Body of pancreas (tissue), 4 donors: ENCODE results near the gene LIPT2. TPM values are rescaled to one million over a fixed set of nuclear protein-coding genes. Genes with fewer than 3 reads are reported as not detected.
A peak's percentile ranks its signal among the peaks of the same experiment; 100 is the strongest.

ENCODE experiments used
- ATAC-seq: fragments of 150-250 bp; one replicate; pipeline ENCODE4 v1.9.1; 2016
- DNase-seq, 4 donors: peaks; one replicate each; pipeline ENCODE4 v3.0.0-alpha.2; 2019
- H3K27ac ChIP-seq, 4 donors: fragments of 200-600 bp; sonication (generic); 1 replicate in 3 of 4; 2 replicates in 1 of 4; pipeline versions ENCODE4 v1.5.1 to v1.6.1; 2016 to 2019; ENCODE audit warnings: mild to moderate bottlenecking in 1 of 4, mixed read lengths in 1 of 4, moderate library complexity in 1 of 4
- H3K27me3 ChIP-seq, 2 donors: fragments of 200-600 bp; sonication (generic); one replicate each; pipeline ENCODE4 v1.6.0; 2016; ENCODE audit warnings: mild to moderate bottlenecking in 1 of 2
- H3K36me3 ChIP-seq, 2 donors: fragments of 200-600 bp; sonication (generic); replicated peaks in 1 of 2; 2 replicates each; pipeline ENCODE4 v1.5.1; 2016; ENCODE audit warnings: low read depth in 2 of 2; ENCODE audit not compliant: insufficient read depth in 1 of 2
- H3K4me1 ChIP-seq: fragments of 200-600 bp; sonication (generic); one replicate; pipeline ENCODE4 v1.6.0; 2016
- H3K4me3 ChIP-seq, 2 donors: fragments of 200-600 bp; sonication (generic); 1 replicate in 1 of 2; 2 replicates in 1 of 2; pipeline ENCODE4 v1.5.1; 2016 to 2019
- H3K9me3 ChIP-seq, 3 donors: fragments of 200-600 bp; sonication (generic); 1 replicate in 2 of 3; 2 replicates in 1 of 3; pipeline ENCODE4 v1.5.1; 2016
- POLR2A ChIP-seq, 3 donors: fragments of 450-650 bp; IDR thresholded peaks; one replicate each; pipeline ENCODE4 v1.6.1; 2016; ENCODE audit warnings: antibody characterized with exemption in 3 of 3, mild to moderate bottlenecking in 2 of 3
- WGBS, 2 donors: methylation state at CpG; one replicate each; pipeline ENCODE4 v1.1.5; 2017; 5-methylcytosine and 5-hydroxymethylcytosine counted together
- intact Hi-C: fragments of 100-400 bp; cut with DNase I; formaldehyde crosslinking; loops from one replicate; pipeline ENCODE4 v1.15.1; 2023
- total RNA-seq, 2 donors: library from RNA; depleted of rRNA; stranded (reverse); fragments of >200 nt; gene quantifications; one replicate each; pipeline ENCODE4 v1.1.0, GENCODE V29; 2016
- TF ChIP-seq, protein P1 (sequence below), 7 experiments: fragments of 450-650 bp in 4 of 7; fragments of 200-600 bp in 3 of 7; sonication (generic) in 3 of 7; IDR thresholded peaks; one replicate each; pipeline ENCODE4 v1.5.1; 2016 to 2019; ENCODE audit warnings: antibody characterized with exemption in 7 of 7

Gene LIPT2
- total RNA-seq, 2 donors from 2014 or later, result 1.3 to 20.8 TPM

DNA sequence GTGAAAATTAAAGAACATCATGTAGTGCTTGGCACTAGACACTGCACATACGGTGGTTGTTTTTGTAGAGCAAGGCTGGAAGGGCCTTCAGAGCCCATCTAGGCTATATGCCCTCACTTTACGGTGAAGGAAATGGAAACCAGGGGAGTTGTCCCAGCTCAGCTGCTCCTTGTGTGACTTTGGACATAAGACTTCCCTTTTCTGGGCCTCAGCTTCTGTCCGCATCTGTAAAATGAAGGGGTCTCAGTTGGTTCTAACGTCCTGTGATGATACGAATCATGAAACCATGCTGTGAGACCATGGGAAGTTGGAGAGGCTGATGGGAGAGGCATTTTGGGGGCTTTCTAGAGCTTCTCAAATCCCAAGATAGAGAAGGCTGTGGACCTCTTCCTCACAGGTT, 30.9 kb downstream of the LIPT2 start:
- intact Hi-C loops, result no loop called here
- Histone ChIP-seq H3K9me3 (no peaks in the 10 kb centered on the region), H3K27me3 (no peaks in the 10 kb centered on the region), H3K4me3 (no peak overlapping the region), H3K27ac (peak overlapping the region in 3 of 4 donors; percentile 64 to 82 (median 81)), H3K4me1 (peaks cover 57% of the 10 kb centered on the region), H3K36me3 (no peaks in the 10 kb centered on the region)
- DNase-seq (no peak), ATAC-seq (no peak)
- 58 to 85% methylated on average over 5 of the region's 5 CpGs for WGBS, 2 donors
- TF ChIP-seq, protein P1, sequence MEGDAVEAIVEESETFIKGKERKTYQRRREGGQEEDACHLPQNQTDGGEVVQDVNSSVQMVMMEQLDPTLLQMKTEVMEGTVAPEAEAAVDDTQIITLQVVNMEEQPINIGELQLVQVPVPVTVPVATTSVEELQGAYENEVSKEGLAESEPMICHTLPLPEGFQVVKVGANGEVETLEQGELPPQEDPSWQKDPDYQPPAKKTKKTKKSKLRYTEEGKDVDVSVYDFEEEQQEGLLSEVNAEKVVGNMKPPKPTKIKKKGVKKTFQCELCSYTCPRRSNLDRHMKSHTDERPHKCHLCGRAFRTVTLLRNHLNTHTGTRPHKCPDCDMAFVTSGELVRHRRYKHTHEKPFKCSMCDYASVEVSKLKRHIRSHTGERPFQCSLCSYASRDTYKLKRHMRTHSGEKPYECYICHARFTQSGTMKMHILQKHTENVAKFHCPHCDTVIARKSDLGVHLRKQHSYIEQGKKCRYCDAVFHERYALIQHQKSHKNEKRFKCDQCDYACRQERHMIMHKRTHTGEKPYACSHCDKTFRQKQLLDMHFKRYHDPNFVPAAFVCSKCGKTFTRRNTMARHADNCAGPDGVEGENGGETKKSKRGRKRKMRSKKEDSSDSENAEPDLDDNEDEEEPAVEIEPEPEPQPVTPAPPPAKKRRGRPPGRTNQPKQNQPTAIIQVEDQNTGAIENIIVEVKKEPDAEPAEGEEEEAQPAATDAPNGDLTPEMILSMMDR (IDR thresholded peaks at IDR 0.05), result no peak
- no peak for TF ChIP-seq POLR2A (IDR thresholded peaks at IDR 0.05)

DNA sequence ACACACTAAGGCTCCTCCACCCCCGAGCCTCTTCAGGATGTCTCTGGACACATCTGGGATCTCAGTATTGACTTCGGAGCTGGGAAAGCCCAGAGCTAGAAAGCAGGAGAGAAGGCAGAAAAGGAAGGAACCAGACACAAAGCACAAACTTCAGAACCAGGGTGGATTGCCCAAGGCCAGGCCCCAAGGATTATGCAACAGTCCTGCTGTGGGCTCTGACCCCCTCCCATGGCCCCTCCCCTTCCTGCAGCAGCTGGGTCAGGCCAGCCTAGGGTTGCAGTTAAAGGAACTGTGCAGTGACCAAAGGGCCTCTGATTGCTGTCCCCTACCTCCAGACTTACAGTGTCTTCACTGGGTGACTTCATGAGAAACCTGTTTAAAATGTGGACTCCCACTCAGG, 31.5 kb downstream of the LIPT2 start:
- peak overlapping the region; percentile 50 to 82 (median 72) for H3K27ac ChIP-seq
- WGBS, 2 donors, result 15 to 28% methylated on average over 2 of the region's 2 CpGs
- DNase-seq, result peak; percentile 80 to 92 (median 88)
- TF ChIP-seq, protein P1 (IDR thresholded peaks at IDR 0.05), result no peak
- TF ChIP-seq POLR2A (IDR thresholded peaks at IDR 0.05), result peak in 2 of 3 donors; percentile 46 to 58
- no peaks in the 10 kb centered on the region for H3K27me3 ChIP-seq
- peak; percentile 95 for ATAC-seq
- peaks cover 52% of the 10 kb centered on the region for H3K4me1 ChIP-seq
- intact Hi-C loops, result no loop called here
- no peaks in the 10 kb centered on the region for H3K9me3 ChIP-seq
- H3K36me3 ChIP-seq, result no peaks in the 10 kb centered on the region
- H3K4me3 ChIP-seq, result no peak overlapping the region

DNA sequence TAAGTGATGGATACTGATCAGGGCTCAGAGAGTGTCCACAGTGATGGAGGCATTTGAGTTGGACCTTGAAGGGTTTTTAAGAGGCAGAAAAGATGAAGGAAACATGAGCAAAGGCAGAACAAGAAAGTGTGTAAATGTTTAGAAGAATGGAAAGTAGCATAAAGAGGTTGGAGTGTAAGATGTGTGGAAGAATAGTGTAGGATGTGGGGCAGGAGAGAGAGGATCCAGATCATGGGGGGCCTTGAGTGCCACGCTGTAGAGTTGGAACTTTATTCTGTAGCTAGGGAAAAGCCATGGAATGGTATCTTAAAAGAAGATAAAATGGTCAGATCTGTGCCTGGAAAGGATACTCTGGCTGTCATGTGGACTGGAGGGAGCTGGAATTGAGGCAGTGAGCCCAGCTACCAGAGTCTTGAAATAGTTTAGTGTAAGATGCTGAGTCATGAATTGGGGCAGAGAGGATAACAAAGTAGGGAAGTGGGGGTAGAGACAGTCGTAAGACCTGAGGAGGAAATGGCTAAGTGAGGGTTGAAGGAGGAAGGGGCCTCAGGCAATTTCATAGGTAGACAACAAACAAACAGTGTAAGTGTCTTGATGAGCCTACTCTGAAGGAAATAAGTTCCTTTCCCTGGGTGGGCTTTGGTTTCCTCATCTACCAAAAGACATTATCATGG, 32.9 kb downstream of the LIPT2 start:
- H3K4me3 ChIP-seq, result no peak overlapping the region
- H3K27me3 ChIP-seq, result no peaks in the 10 kb centered on the region
- peak overlapping the region in 1 of 4 donors; percentile 81 for H3K27ac ChIP-seq
- no peak for TF ChIP-seq POLR2A (IDR thresholded peaks at IDR 0.05)
- TF ChIP-seq, protein P1 (IDR thresholded peaks at IDR 0.05), result no peak
- no peaks in the 10 kb centered on the region for H3K9me3 ChIP-seq
- 81 to 85% methylated on average over 2 of the region's 2 CpGs for WGBS, 2 donors
- no peaks in the 10 kb centered on the region for H3K36me3 ChIP-seq
- DNase-seq (peak in 1 of 4 donors; percentile 28), ATAC-seq (no peak)
- intact Hi-C loops, result no loop called here
- H3K4me1 ChIP-seq, result peaks cover 38% of the 10 kb centered on the region

DNA sequence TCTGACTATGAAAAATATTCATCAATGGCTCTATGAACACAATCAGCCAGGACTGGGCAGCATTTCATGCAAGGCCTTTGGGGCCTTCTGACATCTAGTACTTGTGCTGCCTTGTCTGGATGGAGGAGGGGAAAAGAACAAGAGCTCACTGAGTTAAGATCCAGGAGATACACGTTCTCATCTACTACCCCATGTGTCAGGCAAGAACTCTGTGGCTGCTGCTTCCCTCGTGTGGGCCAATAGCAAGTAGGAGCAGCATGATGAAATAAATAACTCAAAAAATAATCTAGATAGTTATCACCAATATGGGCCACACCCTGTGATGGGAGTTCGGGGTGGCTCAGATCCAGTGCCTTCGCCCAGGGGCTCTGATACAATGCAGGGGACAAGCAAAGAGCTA, 33.5 kb downstream of the LIPT2 start:
- Histone ChIP-seq H3K36me3 (no peaks in the 10 kb centered on the region), H3K27ac (no peak overlapping the region), H3K27me3 (no peaks in the 10 kb centered on the region), H3K4me1 (peaks cover 35% of the 10 kb centered on the region), H3K4me3 (no peak overlapping the region), H3K9me3 (no peaks in the 10 kb centered on the region)
- ATAC-seq (no peak), DNase-seq (no peak)
- WGBS, 2 donors, result 74 to 81% methylated on average over 4 of the region's 4 CpGs
- TF ChIP-seq, protein P1 (IDR thresholded peaks at IDR 0.05), result no peak
- TF ChIP-seq POLR2A (IDR thresholded peaks at IDR 0.05), result no peak
- intact Hi-C loops, result no loop called here

DNA sequence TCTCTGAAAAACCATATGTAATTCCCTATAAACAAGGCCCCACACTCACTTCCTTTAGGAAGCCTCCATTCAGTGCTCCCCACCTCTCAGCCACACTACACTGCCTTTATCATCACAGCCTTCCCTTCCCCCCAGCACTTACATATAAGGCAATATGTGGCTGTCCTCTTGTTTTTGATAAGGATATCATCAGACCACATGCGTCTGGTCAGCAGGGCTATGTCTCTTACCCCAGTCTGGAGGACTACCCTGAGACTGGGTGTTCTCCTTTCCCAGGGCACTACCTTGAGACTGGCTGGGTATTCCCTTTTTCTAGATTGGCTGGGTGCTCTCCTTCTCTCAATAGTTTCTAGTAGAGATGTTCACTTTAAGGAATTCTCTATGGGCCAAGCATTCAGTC, 33.9 kb downstream of the LIPT2 start:
- WGBS, 2 donors, result 0% methylated on average over 1 of the region's 1 CpG
- Histone ChIP-seq H3K9me3 (no peaks in the 10 kb centered on the region), H3K27ac (no peak overlapping the region), H3K36me3 (no peaks in the 10 kb centered on the region), H3K4me3 (no peak overlapping the region), H3K4me1 (peaks cover 35% of the 10 kb centered on the region), H3K27me3 (no peaks in the 10 kb centered on the region)
- TF ChIP-seq, protein P1 (IDR thresholded peaks at IDR 0.05), result no peak
- no peak for TF ChIP-seq POLR2A (IDR thresholded peaks at IDR 0.05)
- ATAC-seq, result no peak
- intact Hi-C loops, result no loop called here
- no peak for DNase-seq
